HEK293 (cell line): ENCODE results near the gene HMGN4.

ENCODE experiments used
- CTCF ChIP-seq: fragments of 450-650 bp; formaldehyde crosslinking; IDR thresholded peaks from 2 replicates; pipeline ENCODE4 v1.5.1; 2016; ENCODE audit warnings: missing biosample characterization, missing genetic modification characterization
- KLF8 ChIP-seq: fragments of 450-650 bp; formaldehyde crosslinking; IDR thresholded peaks from 2 replicates; pipeline ENCODE4 v1.5.1; 2016; ENCODE audit warnings: missing biosample characterization, missing genetic modification characterization
- ZBTB7A ChIP-seq: fragments of 450-650 bp; formaldehyde crosslinking; IDR thresholded peaks from 2 replicates; pipeline ENCODE4 v1.5.1; 2016; ENCODE audit warnings: low read depth, missing biosample characterization, missing genetic modification characterization
- ZNF24 ChIP-seq: fragments of 450-650 bp; formaldehyde crosslinking; IDR thresholded peaks from 2 replicates; pipeline ENCODE4 v1.5.1; 2016; ENCODE audit warnings: missing biosample characterization, missing genetic modification characterization
- ZNF561 ChIP-seq: fragments of 450-650 bp; IDR thresholded peaks from 2 replicates; pipeline ENCODE4 v1.5.1; 2018; ENCODE audit warnings: missing biosample characterization, missing genetic modification characterization, borderline replicate concordance

GRCh38 chr6:26536571-26537159, 1.5 kb upstream of the HMGN4 start:
- TF ChIP-seq ZNF561 (tag by site-specific recombination) = no peak
- TF ChIP-seq CTCF = no peak
- no peak for TF ChIP-seq KLF8 (tag by site-specific recombination)
- no peak for TF ChIP-seq ZNF24
- TF ChIP-seq ZBTB7A (tag by site-specific recombination) = no peak
